Measurements from ENCODE around the gene KCP. TPM values are rescaled to one million over a fixed set of nuclear protein-coding genes. Genes with fewer than 3 reads are reported as not detected.

Gene KCP
- total and polyA plus RNA-seq, 10 of the 15 experiments (the other 5 are each of a cell fraction or from before 2014, with no cell fraction given) = 0.05 to 7.8 (median 2.5) TPM

GRCh38 chr7:128934361-128935341 lies 24.1 kb upstream of the KCP start (continued):
- no peak for TF ChIP-seq POLR2AphosphoS2 (IDR thresholded peaks at IDR 0.05; ENCODE audit: low read depth, low read length)
- TF ChIP-seq RAD51 (IDR thresholded peaks at IDR 0.05) = no peak
- TF ChIP-seq PML (IDR thresholded peaks at IDR 0.05; ENCODE audit: low read length) = no peak
- TF ChIP-seq ZBTB40 (IDR thresholded peaks at IDR 0.05; ENCODE audit: borderline replicate concordance) = no peak
- TF ChIP-seq IRF5 (IDR thresholded peaks at IDR 0.05; ENCODE audit: borderline replicate concordance) = no peak
- TF ChIP-seq SIN3A (IDR thresholded peaks at IDR 0.05; ENCODE audit: low read depth, low read length) = no peak
- peak; percentile 51 for TF ChIP-seq CHD2 (IDR thresholded peaks at IDR 0.05; ENCODE audit: borderline replicate concordance, low read depth, low read length)
- TF ChIP-seq NFXL1 (IDR thresholded peaks at IDR 0.05; ENCODE audit: borderline replicate concordance) = no peak
- TF ChIP-seq RCOR1 (conservative IDR thresholded peaks at IDR 0.05; ENCODE audit: low read depth, low read length) = 0 out of 2 replicates have a peak, but pooled peaks have one; percentile 27
- no peak for TF ChIP-seq ZNF622 (IDR thresholded peaks at IDR 0.05)
- TF ChIP-seq SUPT20H (IDR thresholded peaks at IDR 0.05; ENCODE audit: borderline replicate concordance, control insufficient read depth, low read depth, low read length) = no peak
- TF ChIP-seq BCL11A (IDR thresholded peaks at IDR 0.05; ENCODE audit: low read depth, low read length) = peak; percentile 99
- TF ChIP-seq ZBTB4 (CRISPR knock-in tag; IDR thresholded peaks at IDR 0.05) = 0 out of 2 replicates have a peak, but pooled peaks have one; percentile 55
- no peak for TF ChIP-seq ZSCAN29 (IDR thresholded peaks at IDR 0.05)
- TF ChIP-seq ZNF207 (IDR thresholded peaks at IDR 0.05; ENCODE audit: borderline replicate concordance) = no peak
- peak; percentile 96 for TF ChIP-seq IRF4 (IDR thresholded peaks at IDR 0.05; ENCODE audit: low read depth, low read length)
- 0 out of 2 replicates have a peak, but pooled peaks have one; percentile 48 for TF ChIP-seq MEF2A (IDR thresholded peaks at IDR 0.05; ENCODE audit: insufficient read depth, low read depth, low read length)
- peak; percentile 73 to 83 for TF ChIP-seq IKZF2 (IDR thresholded peaks at IDR 0.05)
- no peak for TF ChIP-seq NR2C1 (IDR thresholded peaks at IDR 0.05)
- peak; percentile 97; the same call in 1 of the 2 replicates for TF ChIP-seq STAT3 (IDR thresholded peaks at IDR 0.05; ENCODE audit: low read depth, low read length)

Data from GM12878 (cell line).